GM04504 (cell line): ENCODE results near the gene FBXO9.

Source experiments
- DNase-seq: peaks from one replicate; pipeline ENCODE4 v3.0.0-alpha.2; 2012; ENCODE audit warnings: low read depth

FBXO9 gene

GRCh38 chr6:53065266-53066076, at the start of gene FBXO9:
Gene FBXO9, plus strand, starts transcription at chr6:53065404. Its CDS starts 386 bp downstream, at chr6:53065790.
- no peak for DNase-seq

DNA sequence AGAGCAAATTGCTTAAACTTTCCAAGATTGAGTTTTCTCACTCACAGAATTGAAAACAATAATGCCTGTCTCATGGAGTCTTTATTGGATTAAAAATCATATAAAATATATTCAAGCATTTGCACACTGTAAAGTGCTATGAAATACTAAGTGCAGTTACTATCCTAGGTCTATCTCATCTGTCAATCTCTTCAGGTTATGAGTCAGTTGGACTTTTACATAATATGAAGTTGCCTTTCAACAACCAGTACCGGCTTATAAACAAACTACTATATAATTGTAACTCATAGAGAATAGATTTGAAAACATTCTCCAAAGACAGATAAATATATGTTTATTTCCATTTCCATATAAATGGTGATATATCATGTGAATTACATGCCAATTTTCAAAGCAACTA, 49.7 kb upstream of the FBXO9 start:
- DNase-seq: no peak

GRCh38 chr6:53018446-53018845, 46.8 kb upstream of the FBXO9 start:
- DNase-seq: no peak

DNA sequence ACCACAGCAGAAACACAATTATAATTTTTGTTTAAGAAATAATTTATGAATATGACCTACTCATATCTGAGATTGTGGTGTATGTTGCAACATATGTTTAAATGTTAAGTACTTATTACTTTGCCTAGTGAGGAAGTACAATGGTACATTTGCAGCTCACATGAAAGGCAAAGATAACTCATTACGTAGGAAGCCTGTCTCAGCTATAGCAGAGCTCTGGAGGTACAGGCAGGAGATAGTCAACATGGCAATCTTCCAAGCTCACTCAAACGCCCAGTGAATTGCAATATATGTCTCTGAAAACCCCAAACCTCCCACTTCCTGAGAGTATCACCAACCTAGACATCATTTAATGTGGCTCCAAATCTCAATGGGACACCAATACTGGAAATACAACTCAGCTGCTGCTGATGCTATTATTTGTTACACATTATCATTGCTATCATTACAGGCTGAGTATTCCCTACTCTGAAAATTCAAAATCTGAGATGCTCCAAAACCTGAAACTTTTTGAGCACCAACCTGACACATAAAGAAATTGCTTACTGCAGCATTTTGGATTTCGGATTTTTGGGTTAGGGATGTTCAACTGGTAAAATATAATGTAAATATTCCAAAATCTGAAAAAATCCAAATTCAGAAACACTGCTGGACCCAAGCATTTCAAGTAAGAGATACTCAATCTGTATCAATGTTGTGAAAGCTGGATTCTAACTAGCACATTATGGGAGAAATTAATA, 45.0 kb upstream of the FBXO9 start:
- no peak for DNase-seq

DNA sequence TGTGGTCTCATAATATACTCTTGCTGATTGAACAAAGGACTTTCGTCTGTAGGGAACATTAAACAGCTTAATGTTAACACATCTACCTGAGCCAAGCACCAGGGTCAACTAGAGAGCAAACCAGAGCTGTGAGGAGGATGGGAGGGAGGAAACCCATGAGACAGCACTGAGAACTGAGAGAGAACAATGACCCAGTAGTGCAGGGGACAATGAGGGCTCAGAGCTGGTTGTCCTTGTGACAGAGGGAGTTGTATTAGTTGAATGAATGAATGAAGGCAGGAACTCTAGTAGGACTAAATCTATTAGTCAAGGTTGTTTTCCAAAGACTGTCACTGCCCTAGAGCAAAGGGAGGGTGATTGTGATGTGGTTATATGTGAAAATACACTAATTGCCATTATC, 41.9 kb upstream of the FBXO9 start:
- DNase-seq: no peak

DNA sequence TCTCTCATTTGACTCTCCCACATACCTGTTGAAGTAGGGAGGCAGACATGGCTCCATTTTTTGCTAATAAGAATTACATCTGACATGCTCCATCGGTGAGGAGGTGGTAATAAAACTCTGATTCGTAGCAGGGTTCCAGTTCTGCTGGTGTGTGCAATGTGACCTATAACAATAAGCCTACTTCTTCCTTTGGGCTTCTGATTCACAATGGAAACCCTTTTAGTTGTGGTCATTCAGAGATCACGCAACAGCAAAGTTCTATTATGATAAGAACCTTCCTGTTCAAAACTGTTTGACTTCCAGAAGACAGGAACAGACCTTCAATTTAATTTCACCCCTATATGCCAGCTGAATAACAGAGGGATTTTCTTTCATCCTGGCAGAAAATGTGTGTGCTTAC, 38.7 kb upstream of the FBXO9 start:
- no peak for DNase-seq

DNA sequence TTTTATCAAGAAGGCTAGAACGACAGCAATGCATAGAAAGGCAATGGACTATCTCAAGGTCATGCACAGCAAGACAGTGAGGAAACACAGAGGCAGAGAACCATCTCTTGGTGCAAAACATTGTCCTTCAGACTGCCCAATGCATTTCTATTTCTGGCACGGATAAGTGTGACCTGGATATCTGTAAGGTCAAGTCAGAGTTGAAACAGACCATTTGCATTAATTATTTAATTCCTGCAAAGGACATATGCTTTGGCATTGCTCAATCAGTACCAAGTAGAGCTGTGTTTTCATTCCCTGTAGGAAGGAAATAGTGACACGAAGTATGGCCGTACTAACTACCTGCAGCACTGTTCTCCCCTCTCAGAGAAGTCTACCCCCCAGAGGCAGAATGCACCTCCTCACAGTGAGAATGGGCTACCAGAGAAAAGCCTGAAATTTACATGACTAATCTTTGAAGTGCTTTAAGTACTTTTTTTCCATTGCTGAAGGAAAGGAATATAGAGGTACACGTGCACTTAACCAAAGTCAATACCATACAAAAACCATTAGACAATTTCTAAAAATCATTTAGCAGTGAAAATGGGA, 38.0 kb upstream of the FBXO9 start:
- no peak for DNase-seq

DNA sequence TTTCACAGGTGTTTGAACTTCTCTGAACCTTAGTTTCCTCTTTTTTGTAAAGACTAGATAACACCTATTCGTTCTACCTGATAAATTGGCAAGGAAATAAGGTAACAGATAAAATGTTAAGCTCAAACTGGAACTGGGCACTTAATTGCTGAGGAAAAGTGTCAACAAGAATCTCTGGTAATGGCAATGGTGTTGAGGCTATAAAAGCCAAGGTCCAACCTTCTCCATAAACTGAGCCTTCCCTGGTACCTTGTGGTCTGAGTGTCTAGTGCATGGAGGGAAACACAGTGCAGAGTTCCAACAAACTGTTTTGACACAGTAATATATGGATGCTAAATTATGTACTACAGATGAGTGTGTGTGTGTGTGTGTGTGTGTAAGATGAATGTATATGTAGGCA, 36.7 kb upstream of the FBXO9 start:
- no peak for DNase-seq

DNA sequence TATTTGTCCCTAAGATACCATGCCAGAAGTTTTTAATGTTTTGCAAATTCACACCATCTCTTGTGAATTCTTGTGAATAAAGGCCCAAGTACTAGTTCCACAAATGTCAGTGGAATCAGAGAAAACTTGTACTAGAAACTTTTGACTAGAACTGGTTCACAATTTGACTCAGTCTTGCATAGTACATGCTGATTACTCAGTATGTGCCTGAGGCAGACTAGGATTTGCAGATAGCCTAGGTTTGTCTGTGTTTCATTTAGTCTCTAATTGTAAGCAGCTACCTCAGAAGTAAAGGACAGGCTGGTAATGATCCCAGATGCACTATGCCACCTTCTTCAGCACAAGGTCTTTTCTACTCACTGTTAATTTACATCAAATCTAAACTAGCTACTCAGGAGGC, 35.9 kb upstream of the FBXO9 start:
- DNase-seq: no peak

DNA sequence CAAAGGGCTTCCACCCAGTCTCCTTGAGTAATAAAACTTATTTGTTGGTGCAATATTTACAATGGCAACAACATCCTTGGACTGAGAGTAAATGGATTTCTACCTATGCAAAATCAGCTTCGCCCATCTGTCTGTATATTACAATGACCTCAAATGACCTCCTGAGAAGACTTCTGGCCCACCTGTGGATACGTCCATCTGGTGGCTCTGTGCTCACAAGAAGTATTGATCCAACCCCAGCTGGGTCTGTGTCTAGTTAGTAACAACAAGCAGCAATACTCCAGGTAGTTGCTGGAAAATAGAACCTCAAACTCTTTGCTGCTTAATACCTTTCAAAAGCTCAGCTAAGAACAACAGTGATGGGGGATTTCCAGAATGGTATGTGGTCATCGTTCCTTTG, 35.4 kb upstream of the FBXO9 start:
- no peak for DNase-seq

DNA sequence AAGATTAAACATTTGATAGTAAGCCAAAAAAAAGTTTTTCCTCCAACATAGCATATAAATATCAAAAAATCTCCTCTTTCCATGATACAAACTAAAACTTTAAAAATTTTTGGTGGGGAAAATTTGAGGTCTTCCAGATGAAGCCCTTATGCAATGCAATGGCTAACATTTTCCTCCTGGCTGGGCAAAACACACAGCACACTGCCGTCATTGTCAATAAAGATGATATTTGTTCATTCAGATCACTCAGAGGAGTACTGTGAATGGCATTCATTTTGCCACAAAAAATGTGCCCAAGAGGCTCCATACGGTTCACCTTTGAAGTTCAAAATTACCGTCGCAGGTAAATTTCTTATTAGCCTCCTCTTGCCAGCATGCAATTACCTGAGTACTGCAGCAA, 33.9 kb upstream of the FBXO9 start:
- DNase-seq: no peak

- no peak for DNase-seq
Measured at GRCh38 chr6:53032849-53033248, 32.4 kb upstream of the FBXO9 start.

- no peak for DNase-seq
Measured at GRCh38 chr6:53033764-53034163, 31.4 kb upstream of the FBXO9 start.

GRCh38 chr6:53035549-53036213, 29.5 kb upstream of the FBXO9 start:
- no peak for DNase-seq

DNA sequence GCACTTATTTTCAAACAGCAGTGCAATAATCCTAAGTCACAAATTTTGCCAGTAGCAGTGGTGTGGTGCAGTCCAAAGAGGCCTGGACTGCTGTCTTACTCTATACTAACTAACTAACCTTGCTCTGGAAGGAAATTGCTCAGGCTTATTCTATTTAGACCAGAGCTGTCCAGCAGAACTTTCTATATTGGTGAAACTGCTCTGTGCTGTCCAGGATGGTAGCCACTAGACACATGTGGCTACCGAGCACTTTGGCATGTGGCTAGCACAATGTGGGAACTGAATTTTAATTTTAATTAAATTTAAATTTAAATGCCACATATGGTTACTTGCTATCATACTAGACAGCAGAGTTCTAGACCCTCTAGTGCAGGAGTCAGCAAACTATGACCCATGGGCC, 27.1 kb upstream of the FBXO9 start:
- DNase-seq: no peak

DNA sequence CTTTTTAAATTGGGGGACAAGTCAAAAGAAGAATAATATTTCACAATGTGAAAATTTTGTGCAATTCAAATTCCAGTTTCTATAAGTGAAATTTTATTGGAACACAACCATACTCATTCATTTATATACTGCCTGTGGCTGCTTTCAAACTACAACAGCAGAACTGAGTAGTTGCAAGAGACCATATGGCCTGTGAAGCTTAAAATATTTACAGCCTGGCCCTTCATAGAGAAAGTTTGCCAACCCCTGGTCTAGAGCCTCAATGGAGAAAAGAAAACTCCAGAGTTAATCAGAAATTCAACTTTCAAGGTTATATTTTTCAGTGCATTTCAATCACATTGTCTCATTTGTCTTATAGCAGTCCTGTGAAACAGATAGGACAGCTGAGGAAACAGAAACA, 26.6 kb upstream of the FBXO9 start:
- no peak for DNase-seq

GRCh38 chr6:53041356-53041755, 23.8 kb upstream of the FBXO9 start:
- DNase-seq: no peak

GRCh38 chr6:53042112-53042511, 23.1 kb upstream of the FBXO9 start:
- DNase-seq: peak; percentile 75

DNA sequence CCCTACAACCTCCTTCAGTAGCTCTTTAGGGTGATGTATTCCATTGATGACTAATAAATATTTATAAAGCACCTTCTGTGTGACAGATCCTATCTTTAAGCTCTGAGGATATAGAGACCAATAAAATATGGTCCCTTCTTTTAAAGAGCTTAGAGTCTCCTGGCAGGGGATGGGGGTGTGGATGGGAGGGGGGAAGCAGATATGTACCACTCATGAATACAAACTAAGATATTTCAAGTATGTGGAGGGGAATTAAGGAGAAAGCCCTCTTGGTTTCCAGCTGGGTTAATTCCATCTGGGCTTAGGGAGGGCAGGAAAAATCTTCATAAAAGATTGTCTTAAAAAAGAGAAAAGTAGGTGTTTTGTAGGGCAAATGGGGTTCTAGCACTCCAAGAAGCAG, 21.6 kb upstream of the FBXO9 start:
- no peak for DNase-seq

- no peak for DNase-seq
Measured at GRCh38 chr6:53044071-53044470, 21.1 kb upstream of the FBXO9 start.

- no peak for DNase-seq
Measured at GRCh38 chr6:53044572-53044971, 20.6 kb upstream of the FBXO9 start.

DNA sequence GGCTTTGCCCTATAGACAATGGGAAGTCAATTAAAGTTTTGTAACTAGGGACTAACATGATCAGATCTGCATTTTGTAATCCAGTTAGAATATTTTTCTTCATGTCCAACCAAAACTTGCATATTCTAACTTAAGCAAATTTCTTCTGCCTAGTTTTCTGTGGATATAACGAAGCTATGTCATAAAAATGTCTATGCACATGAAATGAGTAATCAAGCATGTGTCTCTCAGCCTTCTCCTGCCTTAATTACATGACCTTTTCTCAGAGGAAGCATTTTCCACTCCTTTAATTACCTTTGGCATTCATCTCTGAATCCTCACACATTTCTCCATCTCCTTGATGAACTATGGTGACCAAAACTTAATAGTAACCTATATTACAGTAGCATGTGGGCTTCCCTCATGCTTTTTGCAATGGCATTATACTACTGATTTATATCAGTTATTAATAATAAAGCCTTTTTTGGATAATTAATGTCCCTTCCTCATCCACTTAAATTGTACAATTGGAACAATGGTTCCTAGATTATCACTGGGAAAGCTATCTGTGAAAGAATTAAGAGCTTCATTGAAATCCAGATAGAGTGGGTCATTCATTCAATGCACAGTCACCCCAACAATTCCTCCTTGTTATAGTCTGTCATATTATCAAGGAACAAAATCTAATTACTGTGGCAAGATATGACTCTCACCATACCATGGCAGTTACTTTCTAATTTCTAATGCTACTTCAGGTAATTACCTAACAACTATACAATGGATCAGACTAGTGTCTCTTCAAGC, 19.1 kb upstream of the FBXO9 start:
- DNase-seq: no peak
